ENCODE data around the gene CMIP. TPM values are rescaled to one million over a fixed set of nuclear protein-coding genes. Genes with fewer than 3 reads are reported as not detected.
A peak's percentile ranks its signal among the peaks of the same experiment; 100 is the strongest.

Gene CMIP
- total RNA-seq, 4 donors from 2014 or later, result 15.5 to 65.9 (median 20.2) TPM

- Histone ChIP-seq H3K9me3 (no peaks in the 10 kb centered on the region), H3K4me3 (replicated peaks in 1 of 3) (no peak overlapping the region), H3K27ac (no peak overlapping the region), H3K4me1 (peaks cover 3 to 15% of the 10 kb centered on the region in 2 donors), H3K27me3 (no peaks in the 10 kb centered on the region), H3K36me3 (no peaks in the 10 kb centered on the region)
- TF ChIP-seq POLR2A (IDR thresholded peaks at IDR 0.05) (no peak), CTCF (IDR thresholded peaks at IDR 0.05) (no peak)
- intact Hi-C loops (cut with DNase I), result no loop called here
- DNase-seq, result no peak
- 81 to 90% methylated on average over 10 of the region's 10 CpGs for WGBS, 2 donors
Measured at GRCh38 chr16:81510016-81510415, 65.4 kb downstream of the CMIP start.

- peaks cover 0 to 11% of the 10 kb centered on the region in 2 donors for H3K4me1 ChIP-seq
- H3K27ac ChIP-seq, result no peak overlapping the region
- intact Hi-C loops (cut with DNase I), result no loop called here
- no peaks in the 10 kb centered on the region for H3K36me3 ChIP-seq
- H3K27me3 ChIP-seq, result no peaks in the 10 kb centered on the region
- 94 to 97% methylated on average over 5 of the region's 5 CpGs for WGBS, 2 donors
- no peaks in the 10 kb centered on the region for H3K9me3 ChIP-seq
- DNase-seq, result no peak
- no peak overlapping the region for H3K4me3 ChIP-seq (replicated peaks in 1 of 3)
- TF ChIP-seq CTCF (IDR thresholded peaks at IDR 0.05) (no peak), POLR2A (IDR thresholded peaks at IDR 0.05) (no peak)
Measured at GRCh38 chr16:81511371-81511770, 66.8 kb downstream of the CMIP start.

DNA sequence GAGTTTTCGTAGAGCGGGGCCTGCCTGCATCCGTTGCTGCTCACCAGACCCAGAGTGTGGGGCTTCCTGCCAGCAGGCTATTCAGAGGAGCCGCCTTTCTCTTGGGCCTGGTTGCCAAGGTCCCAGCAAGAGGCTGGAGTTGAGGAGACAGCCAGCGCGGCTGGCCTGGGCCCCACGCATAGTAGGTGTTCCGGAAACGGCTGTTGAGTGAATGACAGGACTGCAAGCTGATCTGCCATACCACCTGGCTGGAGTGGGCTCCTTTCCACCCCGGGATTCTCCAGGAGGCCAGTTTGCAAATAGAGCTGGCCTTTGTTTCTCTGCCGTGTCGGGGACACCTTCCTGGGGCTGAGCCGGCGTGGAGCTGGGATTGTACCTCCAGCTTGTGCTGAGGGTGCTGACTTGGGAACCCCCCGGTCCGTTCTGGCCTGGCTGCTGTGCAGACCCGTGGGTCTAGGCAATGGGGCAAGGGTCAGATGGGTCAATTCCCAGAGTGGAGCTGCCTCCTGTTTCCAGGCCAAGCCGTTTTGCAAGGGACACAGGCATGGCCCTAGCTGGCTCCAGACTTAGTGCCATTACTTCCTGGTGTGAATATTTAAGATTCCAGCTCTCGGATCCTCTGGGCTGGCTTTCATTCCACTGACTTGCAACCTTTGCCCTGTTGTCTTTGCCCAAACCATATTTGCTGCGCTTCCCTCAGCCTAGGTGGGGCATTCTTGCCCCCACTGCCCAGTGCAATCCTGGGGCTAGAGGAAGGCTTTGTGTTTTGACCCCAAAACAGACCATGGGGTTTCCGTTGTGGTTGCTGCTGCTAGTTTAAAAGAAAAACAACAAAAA lies 68.8 kb downstream of the CMIP start:
- no peaks in the 10 kb centered on the region for H3K36me3 ChIP-seq
- DNase-seq, result peak in 1 of 2 donors; percentile 38
- intact Hi-C loops (cut with DNase I), result no loop called here
- no peaks in the 10 kb centered on the region for H3K9me3 ChIP-seq
- no peak for TF ChIP-seq POLR2A (IDR thresholded peaks at IDR 0.05)
- no peak for TF ChIP-seq CTCF (IDR thresholded peaks at IDR 0.05)
- H3K4me3 ChIP-seq (replicated peaks in 1 of 3), result no peak overlapping the region
- H3K27me3 ChIP-seq, result no peaks in the 10 kb centered on the region
- WGBS, 2 donors, result 73 to 74% methylated on average over 14 to 21 of the region's 21 CpGs
- H3K27ac ChIP-seq, result peak overlapping the region in 1 of 3 donors; percentile 48
- peaks cover 0 to 11% of the 10 kb centered on the region in 2 donors for H3K4me1 ChIP-seq

GRCh38 chr16:81514041-81514559 lies 69.5 kb downstream of the CMIP start:
- Histone ChIP-seq H3K4me3 (replicated peaks in 1 of 3) (no peak overlapping the region), H3K4me1 (peaks cover 0 to 11% of the 10 kb centered on the region in 2 donors), H3K27ac (no peak overlapping the region), H3K9me3 (no peaks in the 10 kb centered on the region), H3K27me3 (no peaks in the 10 kb centered on the region), H3K36me3 (no peaks in the 10 kb centered on the region)
- WGBS, 2 donors, result 80 to 90% methylated on average over 7 of the region's 7 CpGs
- intact Hi-C loops (cut with DNase I), result no loop called here
- no peak for DNase-seq
- no peak for TF ChIP-seq POLR2A (IDR thresholded peaks at IDR 0.05)
- TF ChIP-seq CTCF (IDR thresholded peaks at IDR 0.05), result no peak

All from thyroid gland (tissue), 4 donors.